Mammary epithelial cell (primary cell): ENCODE data around the gene GREM1.

ENCODE experiments used
- EZH2 ChIP-seq: IDR thresholded peaks from 2 replicates; pipeline ENCODE4 v1.6.1; 2012; ENCODE audit warnings: low read length, inconsistent platforms, borderline replicate concordance
- TF ChIP-seq, protein P1 (sequence below), 2 donors: IDR thresholded peaks in 1 of 2; conservative IDR thresholded peaks in 1 of 2; 2 replicates each; pipeline ENCODE4 v1.5.1; 2011 to 2012; ENCODE audit warnings: inconsistent platforms in 2 of 2, low read length in 2 of 2, mild to moderate bottlenecking in 2 of 2, control low read depth in 1 of 2, low read depth in 1 of 2; ENCODE audit not compliant: insufficient read depth in 1 of 2; ENCODE audit errors: extremely low read depth in 1 of 2

DNA sequence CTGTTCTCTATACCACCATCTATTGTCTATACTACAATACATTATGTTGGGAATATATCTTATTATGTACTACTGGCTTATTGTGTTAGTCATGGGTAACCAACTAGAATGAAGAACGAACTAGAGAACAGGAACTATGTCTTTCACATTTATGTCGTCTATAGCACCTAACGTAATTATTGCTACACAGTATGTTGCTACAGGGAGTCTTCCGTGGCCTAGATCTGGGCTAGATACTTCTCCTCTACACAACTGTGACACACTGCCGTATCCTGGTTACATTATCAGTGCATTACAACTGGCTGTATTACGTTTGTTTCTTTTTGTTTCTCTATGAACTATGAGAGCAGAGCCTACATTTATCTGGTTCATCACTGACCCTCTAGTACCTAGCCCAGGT lies 42.3 kb upstream of the GREM1 start:
- TF ChIP-seq, protein P1, sequence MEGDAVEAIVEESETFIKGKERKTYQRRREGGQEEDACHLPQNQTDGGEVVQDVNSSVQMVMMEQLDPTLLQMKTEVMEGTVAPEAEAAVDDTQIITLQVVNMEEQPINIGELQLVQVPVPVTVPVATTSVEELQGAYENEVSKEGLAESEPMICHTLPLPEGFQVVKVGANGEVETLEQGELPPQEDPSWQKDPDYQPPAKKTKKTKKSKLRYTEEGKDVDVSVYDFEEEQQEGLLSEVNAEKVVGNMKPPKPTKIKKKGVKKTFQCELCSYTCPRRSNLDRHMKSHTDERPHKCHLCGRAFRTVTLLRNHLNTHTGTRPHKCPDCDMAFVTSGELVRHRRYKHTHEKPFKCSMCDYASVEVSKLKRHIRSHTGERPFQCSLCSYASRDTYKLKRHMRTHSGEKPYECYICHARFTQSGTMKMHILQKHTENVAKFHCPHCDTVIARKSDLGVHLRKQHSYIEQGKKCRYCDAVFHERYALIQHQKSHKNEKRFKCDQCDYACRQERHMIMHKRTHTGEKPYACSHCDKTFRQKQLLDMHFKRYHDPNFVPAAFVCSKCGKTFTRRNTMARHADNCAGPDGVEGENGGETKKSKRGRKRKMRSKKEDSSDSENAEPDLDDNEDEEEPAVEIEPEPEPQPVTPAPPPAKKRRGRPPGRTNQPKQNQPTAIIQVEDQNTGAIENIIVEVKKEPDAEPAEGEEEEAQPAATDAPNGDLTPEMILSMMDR (conservative IDR thresholded peaks at IDR 0.05 in 1 of 2, IDR thresholded peaks at IDR 0.05 in 1 of 2; ENCODE audit: extremely low read depth in 1 of 2, insufficient read depth in 1 of 2, low read depth in 1 of 2, low read length in 2 of 2): no peak
- TF ChIP-seq EZH2: no peak
